HepG2 (cell line): ENCODE results near the gene ZNF207. TPM values are rescaled to one million over a fixed set of nuclear protein-coding genes. Genes with fewer than 3 reads are reported as not detected.

Source experiments
- FOSL2 ChIP-seq: sonication (generic); formaldehyde crosslinking; IDR thresholded peaks from 2 replicates; pipeline ENCODE4 v1.4.0; 2020; ENCODE audit warnings: missing genetic modification reagents
- FOXA1 ChIP-seq, 2 experiments: fragments of 450-650 bp in 1 of 2; sonication (generic) in 1 of 2; formaldehyde crosslinking in 1 of 2; IDR thresholded peaks; 2 replicates each; pipeline versions ENCODE4 v1.4.0 to v1.6.1; 2016 to 2020; ENCODE audit warnings: missing genetic modification reagents in 1 of 2
- MAFF ChIP-seq: IDR thresholded peaks from 2 replicates; pipeline ENCODE4 v1.6.1; 2011; ENCODE audit warnings: low read depth, low read length, improper control_type of control experiment
- MIXL1 ChIP-seq: IDR thresholded peaks from 2 replicates; pipeline ENCODE4 v1.6.1; 2016
- NFE2 ChIP-seq: sonication (generic); formaldehyde crosslinking; IDR thresholded peaks from 2 replicates; pipeline ENCODE4 v1.4.0; 2020; ENCODE audit warnings: missing genetic modification reagents
- TIGD3 ChIP-seq: sonication (generic); formaldehyde crosslinking; IDR thresholded peaks from 2 replicates; pipeline ENCODE4 v1.5.1; 2020; ENCODE audit warnings: mild to moderate bottlenecking, missing genetic modification reagents, borderline replicate concordance
- ZBTB10 ChIP-seq: sonication (generic); formaldehyde crosslinking; IDR thresholded peaks from 2 replicates; pipeline ENCODE4 v1.4.0; 2020; ENCODE audit warnings: missing genetic modification reagents, borderline replicate concordance
- ZNF318 ChIP-seq: sonication (generic); formaldehyde crosslinking; IDR thresholded peaks from 2 replicates; pipeline ENCODE4 v1.4.0; 2020; ENCODE audit warnings: mild to moderate bottlenecking, missing genetic modification reagents
- ZNF598 ChIP-seq: sonication (generic); formaldehyde crosslinking; IDR thresholded peaks from 2 replicates; pipeline ENCODE4 v1.5.1; 2020; ENCODE audit warnings: mild to moderate bottlenecking, missing genetic modification reagents, borderline replicate concordance
- ZNF704 ChIP-seq: sonication (generic); formaldehyde crosslinking; IDR thresholded peaks from 2 replicates; pipeline ENCODE4 v1.8.1; 2023; ENCODE audit warnings: mild to moderate bottlenecking, inconsistent platforms, moderate library complexity, missing genetic modification reagents, borderline replicate concordance
- ZXDC ChIP-seq: sonication (generic); formaldehyde crosslinking; IDR thresholded peaks from 2 replicates; pipeline ENCODE4 v1.5.0; 2020; ENCODE audit warnings: mild to moderate bottlenecking, missing genetic modification reagents
- polyA plus RNA-seq, 8 experiments: library from polyadenylated mRNA; depleted of rRNA in 3 of 8; stranded (reverse) in 7 of 8; unstranded in 1 of 8; fragments of >200 nt; fragmentation: Illumina TruSeq in 4 of 8; extraction: Trizol in 4 of 8; gene quantifications; 2 replicates each; pipeline versions ENCODE4 v1.2.1 to v1.2.3, GENCODE V29; 2011 to 2016; ENCODE audit warnings: low read depth in 4 of 8, missing spikeins in 1 of 8, mixed read lengths in 1 of 8; ENCODE audit not compliant: insufficient read depth in 1 of 8
- total RNA-seq, 5 experiments: library from RNA; depleted of rRNA; stranded (reverse); fragments of >200 nt; fragmentation: Illumina TruSeq; extraction: Trizol; gene quantifications; 2 replicates each; pipeline ENCODE4 v1.2.3, GENCODE V29; 2016; ENCODE audit warnings: low read depth in 1 of 5

Gene ZNF207
- total and polyA plus RNA-seq, 2 of the 13 experiments (the other 11 are each of a cell fraction or from before 2014, with no cell fraction given): 150 to 164 TPM

- TF ChIP-seq ZNF318 (CRISPR knock-in tag) (no peak), ZNF598 (CRISPR knock-in tag) (no peak), ZNF704 (CRISPR knock-in tag) (0 out of 2 replicates have a peak, but pooled peaks have one; percentile 58), ZBTB10 (CRISPR knock-in tag) (no peak; the same call in 1 of the 2 replicates), MAFF (no peak), NFE2 (CRISPR knock-in tag) (no peak), TIGD3 (peak; percentile 62; the same call in 1 of the 2 replicates), ZXDC (CRISPR knock-in tag) (no peak), FOSL2 (peak; percentile 39), FOXA1 (IDR thresholded peaks at IDR 0.05) (no peak), FOXA1 (CRISPR knock-in tag; IDR thresholded peaks at IDR 0.05) (no peak), MIXL1 (0 out of 2 replicates have a peak, but pooled peaks have one; percentile 52)
These were observed at the start of gene ZNF207 (continued) for GRCh38 chr17:32349854-32350665.
